Chondrocyte (in vitro differentiated cells): ENCODE data around the gene AKAP8. TPM values are rescaled to one million over a fixed set of nuclear protein-coding genes. Genes with fewer than 3 reads are reported as not detected.

Experiments used
- DNase-seq: peaks from one replicate; pipeline ENCODE4 v3.0.0; 2021; ENCODE audit warnings: mixed read lengths, low spot score
- H3K27ac Mint-ChIP-seq: one replicate; pipeline ENCODE4 v1.8.0; 2021; ENCODE audit warnings: mild to moderate bottlenecking, moderate library complexity, mixed read lengths; ENCODE audit not compliant: unreplicated experiment
- H3K27me3 Mint-ChIP-seq: 2 replicates; pipeline ENCODE4 v1.8.0; 2021; ENCODE audit warnings: low read depth, mixed read lengths
- H3K36me3 Mint-ChIP-seq: 2 replicates; pipeline ENCODE4 v1.8.0; 2021; ENCODE audit warnings: low read depth, mixed read lengths
- H3K4me1 Mint-ChIP-seq: 2 replicates; pipeline ENCODE4 v1.8.0; 2021; ENCODE audit warnings: low read depth, mild to moderate bottlenecking, mixed read lengths
- H3K4me3 Mint-ChIP-seq: one replicate; pipeline ENCODE4 v1.8.0; 2021; ENCODE audit warnings: mild to moderate bottlenecking, moderate library complexity, mixed read lengths; ENCODE audit not compliant: unreplicated experiment
- H3K9me3 Mint-ChIP-seq: 2 replicates; pipeline ENCODE4 v1.8.0; 2021; ENCODE audit warnings: low read depth, mixed read lengths
- CTCF ChIP-seq: fragments of 200-600 bp; sonication (generic); IDR thresholded peaks from 2 replicates; pipeline ENCODE4 v1.5.0; 2021; ENCODE audit warnings: antibody characterized with exemption, mild to moderate bottlenecking, moderate library complexity
- total RNA-seq: library from RNA; stranded (reverse); gene quantifications from 3 replicates; pipeline ENCODE4 v1.2.1, GENCODE V29; 2021

AKAP8 gene
- total RNA-seq, 1 donor from 2014 or later: 23.5 TPM

GRCh38 chr19:15425321-15425950 is 45.8 kb upstream of the AKAP8 start:
- H3K4me3 Mint-ChIP-seq: no peak overlapping the region
- H3K27ac Mint-ChIP-seq: no peak overlapping the region
- TF ChIP-seq CTCF: no peak
- H3K27me3 Mint-ChIP-seq: no peaks in the 10 kb centered on the region
- peaks cover 27% of the 10 kb centered on the region for H3K36me3 Mint-ChIP-seq
- H3K4me1 Mint-ChIP-seq: peaks cover 4% of the 10 kb centered on the region
- DNase-seq: no peak
- H3K9me3 Mint-ChIP-seq: no peaks in the 10 kb centered on the region

- Mint-ChIP-seq H3K27me3 (no peaks in the 10 kb centered on the region), H3K9me3 (no peaks in the 10 kb centered on the region), H3K36me3 (peaks cover 26% of the 10 kb centered on the region), H3K27ac (no peak overlapping the region), H3K4me1 (peaks cover 3% of the 10 kb centered on the region), H3K4me3 (no peak overlapping the region)
- DNase-seq: no peak
- TF ChIP-seq CTCF: no peak
Observed at GRCh38 chr19:15424692-15425272, 45.2 kb upstream of the AKAP8 start.

- Mint-ChIP-seq H3K9me3 (no peaks in the 10 kb centered on the region), H3K27me3 (no peaks in the 10 kb centered on the region), H3K36me3 (peaks cover 26% of the 10 kb centered on the region), H3K4me3 (no peak overlapping the region), H3K27ac (no peak overlapping the region), H3K4me1 (peaks cover 9% of the 10 kb centered on the region)
- no peak for TF ChIP-seq CTCF
- DNase-seq: no peak
Observed at GRCh38 chr19:15424121-15424520, 44.5 kb upstream of the AKAP8 start.

DNA sequence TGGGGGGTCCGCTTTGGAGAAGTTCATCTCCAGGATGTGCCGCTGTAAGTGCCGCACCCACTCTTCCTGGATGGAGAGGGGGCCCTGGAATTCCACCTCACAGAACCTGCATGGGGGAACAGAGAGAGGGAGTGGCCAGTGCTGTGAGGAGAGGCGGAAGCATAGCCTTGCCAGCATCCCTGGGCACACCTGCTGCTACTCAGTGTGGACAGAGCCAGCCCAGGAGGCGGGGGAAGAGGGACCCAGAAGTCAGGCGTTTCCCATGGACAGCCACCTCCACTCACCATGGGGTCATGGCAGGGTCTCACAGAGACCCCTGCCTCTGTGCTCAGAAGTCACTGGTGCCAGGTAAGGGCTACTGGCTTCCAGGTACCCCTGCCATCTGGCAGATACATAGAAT is 43.5 kb upstream of the AKAP8 start:
- Mint-ChIP-seq H3K9me3 (no peaks in the 10 kb centered on the region), H3K36me3 (peaks cover 26% of the 10 kb centered on the region), H3K27me3 (no peaks in the 10 kb centered on the region), H3K4me3 (no peak overlapping the region), H3K4me1 (peaks cover 9% of the 10 kb centered on the region), H3K27ac (no peak overlapping the region)
- no peak for DNase-seq
- TF ChIP-seq CTCF: no peak

DNA sequence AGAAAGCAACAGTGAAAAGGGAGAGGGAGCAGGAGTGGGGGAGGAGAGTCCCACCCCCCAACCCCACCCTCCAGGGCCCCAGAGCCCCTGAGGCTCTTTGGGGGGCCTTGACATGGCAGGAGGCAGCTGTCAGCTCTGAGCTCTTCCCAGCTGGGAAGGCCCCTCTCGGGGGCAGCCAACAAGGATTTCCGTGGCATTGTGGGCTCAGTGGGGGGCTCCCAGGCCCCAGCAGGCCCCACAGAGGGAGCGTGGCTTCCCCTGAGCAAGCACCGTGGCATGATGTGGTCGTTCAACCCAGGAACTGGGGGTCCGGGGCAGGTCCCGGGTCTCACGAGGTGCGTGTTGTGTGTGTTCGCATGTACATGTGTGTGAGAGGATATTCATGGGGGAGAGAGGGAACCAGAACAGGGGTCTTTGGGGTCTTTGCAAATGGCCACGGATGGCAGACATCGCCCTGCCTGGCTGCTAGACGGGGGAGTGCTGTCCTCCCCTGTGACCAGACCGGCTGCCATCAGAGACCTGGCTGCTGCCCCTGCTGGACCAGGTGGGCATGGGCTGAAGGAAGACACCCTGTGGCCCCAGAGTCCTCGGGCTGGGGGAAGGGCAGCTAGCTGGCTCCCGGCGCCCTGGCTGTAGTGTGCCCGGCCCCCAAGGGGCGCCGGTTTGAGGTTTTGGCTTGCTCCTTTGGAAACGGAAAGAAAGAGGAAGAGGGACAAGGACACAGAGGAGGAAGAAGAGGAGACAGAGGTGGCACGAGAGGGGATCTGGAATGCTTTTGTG is 42.9 kb upstream of the AKAP8 start:
- H3K4me3 Mint-ChIP-seq: no peak overlapping the region
- no peak for TF ChIP-seq CTCF
- peaks cover 26% of the 10 kb centered on the region for H3K36me3 Mint-ChIP-seq
- H3K9me3 Mint-ChIP-seq: no peaks in the 10 kb centered on the region
- H3K27ac Mint-ChIP-seq: no peak overlapping the region
- no peaks in the 10 kb centered on the region for H3K27me3 Mint-ChIP-seq
- peaks cover 12% of the 10 kb centered on the region for H3K4me1 Mint-ChIP-seq
- no peak for DNase-seq
